Activated CD4-positive, alpha-beta T cell treated with anti-CD3 and anti-CD28 coated beads, Interleukin-2, amount 10 ng/mL, durations not matched to agents 24 days and 14 days (primary cell): ENCODE results near the gene OR10A6. TPM values are rescaled to one million over a fixed set of nuclear protein-coding genes. Genes with fewer than 3 reads are reported as not detected.

Experiments
- total RNA-seq: library from RNA; stranded (reverse); gene quantifications from 2 replicates; pipeline ENCODE4 v1.2.3, GENCODE V29; 2022

OR10A6 gene
- total RNA-seq, 1 donor from 2014 or later = not detected

Other genes starting within 250 kb of the OR10A6 start
- gene OVCH2, start 224.8 kb downstream of the OR10A6 start, total RNA-seq = not detected in 2 replicates
- gene OR5P2, start 134.3 kb downstream of the OR10A6 start, total RNA-seq = not detected in 2 replicates
- not detected in 2 replicates for gene OR5P3, start 100.4 kb downstream of the OR10A6 start, total RNA-seq
- gene OR10A3, start 10.4 kb upstream of the OR10A6 start, total RNA-seq = not detected in 2 replicates
- not detected in 2 replicates for gene NLRP10, start 34.2 kb upstream of the OR10A6 start, total RNA-seq
- 224 and 226 TPM in 2 replicates for gene EIF3F, start 56.1 kb upstream of the OR10A6 start, total RNA-seq
- gene TUB, start 149.9 kb upstream of the OR10A6 start, total RNA-seq = 0.30 and 0.43 TPM in 2 replicates
- 4.5 and 7.2 TPM in 2 replicates for gene RIC3, start 237.8 kb upstream of the OR10A6 start, total RNA-seq